Mucosa of stomach (tissue), 1 donor: Measurements from ENCODE around the gene GJB4.
"Not testable (repeated sequence)": the region's sequence is repeated elsewhere in the genome, so short reads cannot be mapped to it uniquely, and the experiment has no call there.

Experiments used
- H3K27me3 ChIP-seq: one replicate; pipeline ENCODE4 v1.7.0; 2013; ENCODE audit warnings: mild to moderate bottlenecking, low read length; ENCODE audit not compliant: control insufficient read depth, insufficient read depth
- H3K36me3 ChIP-seq: one replicate; pipeline ENCODE4 v1.7.0; 2013; ENCODE audit warnings: low read length; ENCODE audit not compliant: control insufficient read depth, insufficient read depth
- H3K4me1 ChIP-seq: one replicate; pipeline ENCODE4 v1.7.0; 2013; ENCODE audit warnings: mild to moderate bottlenecking, low read length; ENCODE audit not compliant: control insufficient read depth, insufficient read depth
- H3K4me3 ChIP-seq: one replicate; pipeline ENCODE4 v1.7.0; 2013; ENCODE audit warnings: low read length
- H3K9ac ChIP-seq: one replicate; pipeline ENCODE4 v1.7.0; 2013; ENCODE audit warnings: mild to moderate bottlenecking, low read length, moderate library complexity
- H3K9me3 ChIP-seq: one replicate; pipeline ENCODE4 v1.7.0; 2013; ENCODE audit warnings: mild to moderate bottlenecking, low read length, moderate library complexity; ENCODE audit not compliant: control insufficient read depth
- donor health status: Pancreatic carcinoma.

Gene GJB4

DNA sequence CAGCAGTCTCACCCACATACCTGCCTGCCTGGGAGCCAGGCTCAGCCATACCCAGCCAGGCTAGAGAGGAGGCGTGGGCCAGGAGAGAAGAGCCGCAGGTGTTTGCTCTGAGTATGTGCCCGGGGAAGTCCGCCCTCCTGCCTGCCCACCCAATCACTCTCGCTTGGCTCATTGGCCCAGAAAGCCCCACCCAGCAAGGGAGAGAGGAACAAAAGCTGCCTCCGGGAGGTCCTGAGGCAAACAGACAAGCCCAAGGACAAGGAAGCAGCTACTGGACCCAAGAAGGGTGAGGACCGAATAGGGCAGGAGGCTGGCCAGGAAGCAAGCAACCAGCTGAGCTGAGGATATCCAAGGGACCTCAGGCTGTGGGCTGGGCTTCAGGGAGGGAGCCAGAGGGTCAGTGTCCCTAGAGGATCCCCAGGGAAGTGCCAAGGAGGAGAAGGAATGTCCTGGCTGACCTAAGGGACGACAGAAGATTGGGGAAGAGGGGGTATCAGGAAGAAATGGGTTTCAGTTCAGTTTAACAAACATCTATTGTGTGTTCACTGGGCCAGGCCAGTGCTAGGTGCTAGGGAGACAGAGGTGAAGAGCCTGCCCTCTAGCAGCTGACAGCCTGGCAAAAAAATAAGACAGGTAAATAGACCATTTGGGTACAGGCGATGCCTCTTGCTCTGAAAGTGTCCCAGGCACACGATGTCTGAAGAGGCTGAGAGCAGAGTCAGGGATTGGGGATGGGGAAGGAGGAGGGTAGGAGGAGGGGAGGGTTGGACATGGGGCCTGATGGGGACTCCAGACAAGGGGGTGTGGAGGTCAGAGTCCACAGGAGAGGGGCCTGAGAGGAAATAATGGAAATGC, at the start of gene GJB4:
TSS of gene GJB4 (plus strand) at position 238 of the 855 bp plus-strand sequence. CDS start 1,515 bp downstream, outside the sequence.
- H3K9ac ChIP-seq = no peak within 1 kb of the TSS
- H3K36me3 ChIP-seq = no peaks in the 10 kb centered on the region
- no peak within 1 kb of the TSS for H3K4me3 ChIP-seq
- H3K27me3 ChIP-seq = no peaks in the 10 kb centered on the region
- peaks cover 15% of the 10 kb centered on the region for H3K4me1 ChIP-seq
- no peaks in the 10 kb centered on the region for H3K9me3 ChIP-seq

- H3K36me3 ChIP-seq = no peaks in the 10 kb centered on the region
- H3K9ac ChIP-seq = no peak overlapping the region
- H3K4me3 ChIP-seq = no peak overlapping the region
- H3K27me3 ChIP-seq = no peaks in the 10 kb centered on the region
- H3K4me1 ChIP-seq = no peaks in the 10 kb centered on the region
- H3K9me3 ChIP-seq = no peaks in the 10 kb centered on the region
Measured at GRCh38 chr1:34710812-34711211, 48.7 kb upstream of the GJB4 start.

DNA sequence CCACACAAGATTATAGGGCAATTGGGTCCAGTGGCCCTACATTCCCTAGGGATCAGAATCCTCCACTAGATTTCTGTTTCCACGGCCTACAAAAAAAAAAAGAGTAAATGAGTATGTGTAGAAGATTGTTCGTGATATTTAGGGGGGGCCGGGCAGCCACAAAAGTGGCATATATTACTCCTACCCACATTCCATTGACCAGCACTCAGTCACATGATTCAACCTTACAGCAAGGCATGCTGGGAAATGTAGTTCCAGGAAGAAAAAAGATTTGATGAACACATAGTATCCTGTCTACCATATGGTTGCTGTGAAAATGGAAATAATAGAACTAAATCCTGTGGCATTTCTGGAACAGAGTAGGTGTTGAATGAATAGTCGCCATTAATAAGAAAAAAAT, 48.1 kb upstream of the GJB4 start:
- no peak overlapping the region for H3K4me3 ChIP-seq
- no peak overlapping the region for H3K9ac ChIP-seq
- H3K36me3 ChIP-seq = no peaks in the 10 kb centered on the region
- no peaks in the 10 kb centered on the region for H3K4me1 ChIP-seq
- H3K9me3 ChIP-seq = no peaks in the 10 kb centered on the region
- no peaks in the 10 kb centered on the region for H3K27me3 ChIP-seq

DNA sequence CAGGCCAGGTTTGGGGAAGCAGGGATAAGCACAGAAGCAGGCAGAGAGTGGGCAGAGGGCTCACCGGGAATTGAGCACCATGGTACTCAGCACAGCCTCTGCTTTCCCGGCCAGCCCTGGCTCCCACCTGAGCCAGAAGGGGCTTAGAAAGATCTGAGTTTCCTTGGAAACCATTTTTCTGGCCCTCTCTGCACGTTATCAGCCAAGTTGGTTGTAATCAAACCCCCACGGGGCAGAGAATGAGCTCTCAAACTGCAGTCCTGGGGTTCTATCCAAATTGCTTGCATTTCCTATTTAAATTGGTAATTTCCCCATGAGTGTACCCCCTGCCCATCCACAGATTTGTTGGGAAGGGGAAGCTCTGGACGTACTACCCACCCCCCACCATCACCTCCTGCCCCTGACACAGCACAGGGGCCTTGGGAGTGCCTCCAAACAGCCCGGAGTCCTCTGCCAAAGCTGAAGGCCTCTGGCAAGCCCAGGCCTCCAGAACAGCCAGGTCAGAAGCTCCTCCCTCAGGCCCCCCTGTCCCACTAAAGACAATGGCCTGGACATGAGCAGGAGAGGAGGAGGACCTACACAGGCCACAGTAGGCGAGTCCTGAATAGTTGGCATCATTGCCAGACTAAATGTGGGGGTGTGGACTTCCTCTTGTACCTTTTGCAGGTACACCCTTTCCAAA, 47.4 kb upstream of the GJB4 start:
- Histone ChIP-seq H3K4me1 (no peaks in the 10 kb centered on the region), H3K9me3 (no peaks in the 10 kb centered on the region), H3K9ac (no peak overlapping the region), H3K36me3 (no peaks in the 10 kb centered on the region), H3K27me3 (no peaks in the 10 kb centered on the region), H3K4me3 (no peak overlapping the region)

DNA sequence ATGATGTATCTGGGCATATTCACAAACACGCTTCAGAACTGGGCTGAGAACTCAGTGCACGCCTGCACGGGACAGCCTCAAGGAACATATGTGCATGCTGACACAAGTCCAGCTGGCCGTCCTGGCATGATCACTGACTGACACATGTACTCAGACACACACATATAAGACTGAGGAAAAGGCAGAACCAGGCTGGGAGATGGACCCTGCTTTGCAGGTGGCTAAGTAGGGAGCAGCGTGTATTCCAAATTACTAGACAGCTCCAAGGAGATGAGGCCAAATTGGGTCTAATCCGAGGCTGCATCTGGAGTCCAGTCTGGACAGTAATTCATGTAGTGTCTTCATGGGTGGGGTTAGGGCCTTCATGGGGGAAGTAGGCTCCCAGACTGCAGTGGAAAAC, 46.1 kb upstream of the GJB4 start:
- Histone ChIP-seq H3K4me1 (no peaks in the 10 kb centered on the region), H3K27me3 (no peaks in the 10 kb centered on the region), H3K9ac (no peak overlapping the region), H3K9me3 (no peaks in the 10 kb centered on the region), H3K36me3 (no peaks in the 10 kb centered on the region), H3K4me3 (no peak overlapping the region)

- Histone ChIP-seq H3K27me3 (no peaks in the 10 kb centered on the region), H3K36me3 (no peaks in the 10 kb centered on the region), H3K9me3 (no peaks in the 10 kb centered on the region), H3K9ac (no peak overlapping the region), H3K4me3 (no peak overlapping the region), H3K4me1 (no peaks in the 10 kb centered on the region)
Measured at GRCh38 chr1:34714386-34714785, 45.2 kb upstream of the GJB4 start.

- no peak overlapping the region for H3K9ac ChIP-seq
- H3K4me3 ChIP-seq = no peak overlapping the region
- no peaks in the 10 kb centered on the region for H3K27me3 ChIP-seq
- H3K36me3 ChIP-seq = no peaks in the 10 kb centered on the region
- no peaks in the 10 kb centered on the region for H3K4me1 ChIP-seq
- H3K9me3 ChIP-seq = no peaks in the 10 kb centered on the region
Measured at GRCh38 chr1:34715139-34715538, 44.4 kb upstream of the GJB4 start.

DNA sequence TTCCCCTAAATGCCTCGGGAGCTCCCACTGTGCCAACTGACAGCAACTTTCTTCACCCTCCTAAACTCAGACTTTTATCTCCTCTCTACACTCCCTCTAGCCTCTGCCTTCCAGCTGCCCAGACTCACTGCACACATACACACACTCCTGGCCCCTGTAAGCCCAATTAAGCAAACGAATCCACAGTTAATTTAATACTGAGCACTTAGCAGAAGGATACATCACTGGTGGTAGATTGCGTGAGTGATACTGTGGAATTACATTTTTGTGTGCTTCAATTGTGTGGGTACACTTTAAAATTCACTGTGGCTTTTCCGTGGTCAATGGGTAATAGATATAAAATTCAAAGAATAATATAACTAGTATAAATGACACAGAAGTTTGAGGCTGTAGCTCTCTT, 38.3 kb upstream of the GJB4 start:
- Histone ChIP-seq H3K4me3 (no peak overlapping the region), H3K4me1 (no peaks in the 10 kb centered on the region), H3K9ac (no peak overlapping the region), H3K36me3 (no peaks in the 10 kb centered on the region), H3K27me3 (peaks cover 4% of the 10 kb centered on the region), H3K9me3 (no peaks in the 10 kb centered on the region)

GRCh38 chr1:34721646-34722355, 37.7 kb upstream of the GJB4 start:
- no peaks in the 10 kb centered on the region for H3K36me3 ChIP-seq
- no peaks in the 10 kb centered on the region for H3K4me1 ChIP-seq
- H3K9ac ChIP-seq = no peak overlapping the region
- H3K4me3 ChIP-seq = no peak overlapping the region
- no peaks in the 10 kb centered on the region for H3K9me3 ChIP-seq
- peaks cover 4% of the 10 kb centered on the region for H3K27me3 ChIP-seq

GRCh38 chr1:34726861-34727260, 32.7 kb upstream of the GJB4 start:
- Histone ChIP-seq H3K9me3 (no peaks in the 10 kb centered on the region), H3K27me3 (peaks cover 8% of the 10 kb centered on the region), H3K36me3 (no peaks in the 10 kb centered on the region), H3K4me3 (no peak overlapping the region), H3K4me1 (no peaks in the 10 kb centered on the region), H3K9ac (no peak overlapping the region)

DNA sequence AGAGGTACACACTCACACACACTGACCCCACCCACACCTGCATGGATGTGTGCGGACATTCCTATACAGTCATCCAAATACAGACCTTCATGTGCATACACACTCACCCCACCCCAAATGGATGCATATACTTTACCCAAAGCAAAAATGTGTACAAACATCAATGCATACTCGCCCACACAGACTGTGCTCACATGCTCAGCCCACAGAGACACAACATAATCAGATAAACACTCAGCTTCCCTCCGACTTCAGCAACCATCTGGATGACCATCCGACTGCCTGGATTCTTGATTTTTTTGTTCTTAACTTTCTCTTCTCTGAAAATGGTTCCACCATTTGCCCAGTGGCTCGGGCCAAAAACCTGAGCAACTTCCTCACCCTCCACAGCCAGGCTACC, 29.1 kb upstream of the GJB4 start:
- Histone ChIP-seq H3K36me3 (no peaks in the 10 kb centered on the region), H3K27me3 (peaks cover 4% of the 10 kb centered on the region), H3K9me3 (no peaks in the 10 kb centered on the region), H3K4me3 (no peak overlapping the region), H3K4me1 (no peaks in the 10 kb centered on the region), H3K9ac (no peak overlapping the region)

DNA sequence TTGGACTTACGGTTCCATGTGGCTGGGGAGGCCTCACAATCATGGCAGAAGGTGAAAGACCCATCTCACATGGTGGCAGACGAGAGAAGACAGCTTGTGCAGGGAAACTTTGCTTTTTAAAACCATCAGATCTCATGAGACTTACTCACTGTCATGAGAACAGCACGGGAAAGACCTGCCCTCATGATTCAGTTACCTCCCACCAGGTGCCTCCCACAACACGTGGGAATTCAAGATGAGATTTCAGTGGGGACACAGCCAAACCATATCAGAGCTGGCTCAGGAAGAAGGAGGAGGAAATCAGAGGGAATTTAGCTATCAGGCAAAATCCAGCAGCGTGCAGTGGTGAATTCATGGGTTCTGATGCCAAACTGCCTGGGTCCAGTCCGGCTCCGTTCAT, 26.7 kb upstream of the GJB4 start:
- H3K27me3 ChIP-seq = not testable (repeated sequence)

More for the DNA sequence above, 26.7 kb upstream of the GJB4 start:
- not testable (repeated sequence) for H3K4me3 ChIP-seq, H3K36me3 ChIP-seq, H3K9me3 ChIP-seq, H3K9ac ChIP-seq, H3K4me1 ChIP-seq
